ENCODE data around the gene OR1F1. TPM values are rescaled to one million over a fixed set of nuclear protein-coding genes. Genes with fewer than 3 reads are reported as not detected.

The OR1F1 gene
- total and polyA plus RNA-seq, 2 of the 8 experiments (the other 6 are each of a cell fraction or from before 2014, with no cell fraction given) = 0.52 to 1.2 TPM

DNA sequence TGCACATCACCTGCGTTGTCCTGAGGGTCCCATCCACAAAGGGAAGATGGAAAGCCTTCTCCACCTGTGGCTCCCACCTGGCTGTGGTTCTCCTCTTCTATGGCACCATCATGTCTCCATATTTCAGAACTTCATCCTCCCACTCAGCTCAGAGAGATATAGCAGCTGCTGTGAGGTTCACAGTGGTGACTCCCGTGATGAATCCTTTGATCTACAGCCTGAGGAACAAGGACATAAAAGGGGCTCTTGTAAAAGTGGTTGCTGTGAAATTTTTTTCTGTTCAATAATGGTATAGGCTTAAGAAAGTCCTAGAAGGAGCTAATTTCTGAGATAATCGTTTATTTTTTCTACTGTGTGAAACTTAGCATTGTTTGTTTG, 28.2 kb downstream of the OR1F1 start (continued):
- TF ChIP-seq, protein P1, sequence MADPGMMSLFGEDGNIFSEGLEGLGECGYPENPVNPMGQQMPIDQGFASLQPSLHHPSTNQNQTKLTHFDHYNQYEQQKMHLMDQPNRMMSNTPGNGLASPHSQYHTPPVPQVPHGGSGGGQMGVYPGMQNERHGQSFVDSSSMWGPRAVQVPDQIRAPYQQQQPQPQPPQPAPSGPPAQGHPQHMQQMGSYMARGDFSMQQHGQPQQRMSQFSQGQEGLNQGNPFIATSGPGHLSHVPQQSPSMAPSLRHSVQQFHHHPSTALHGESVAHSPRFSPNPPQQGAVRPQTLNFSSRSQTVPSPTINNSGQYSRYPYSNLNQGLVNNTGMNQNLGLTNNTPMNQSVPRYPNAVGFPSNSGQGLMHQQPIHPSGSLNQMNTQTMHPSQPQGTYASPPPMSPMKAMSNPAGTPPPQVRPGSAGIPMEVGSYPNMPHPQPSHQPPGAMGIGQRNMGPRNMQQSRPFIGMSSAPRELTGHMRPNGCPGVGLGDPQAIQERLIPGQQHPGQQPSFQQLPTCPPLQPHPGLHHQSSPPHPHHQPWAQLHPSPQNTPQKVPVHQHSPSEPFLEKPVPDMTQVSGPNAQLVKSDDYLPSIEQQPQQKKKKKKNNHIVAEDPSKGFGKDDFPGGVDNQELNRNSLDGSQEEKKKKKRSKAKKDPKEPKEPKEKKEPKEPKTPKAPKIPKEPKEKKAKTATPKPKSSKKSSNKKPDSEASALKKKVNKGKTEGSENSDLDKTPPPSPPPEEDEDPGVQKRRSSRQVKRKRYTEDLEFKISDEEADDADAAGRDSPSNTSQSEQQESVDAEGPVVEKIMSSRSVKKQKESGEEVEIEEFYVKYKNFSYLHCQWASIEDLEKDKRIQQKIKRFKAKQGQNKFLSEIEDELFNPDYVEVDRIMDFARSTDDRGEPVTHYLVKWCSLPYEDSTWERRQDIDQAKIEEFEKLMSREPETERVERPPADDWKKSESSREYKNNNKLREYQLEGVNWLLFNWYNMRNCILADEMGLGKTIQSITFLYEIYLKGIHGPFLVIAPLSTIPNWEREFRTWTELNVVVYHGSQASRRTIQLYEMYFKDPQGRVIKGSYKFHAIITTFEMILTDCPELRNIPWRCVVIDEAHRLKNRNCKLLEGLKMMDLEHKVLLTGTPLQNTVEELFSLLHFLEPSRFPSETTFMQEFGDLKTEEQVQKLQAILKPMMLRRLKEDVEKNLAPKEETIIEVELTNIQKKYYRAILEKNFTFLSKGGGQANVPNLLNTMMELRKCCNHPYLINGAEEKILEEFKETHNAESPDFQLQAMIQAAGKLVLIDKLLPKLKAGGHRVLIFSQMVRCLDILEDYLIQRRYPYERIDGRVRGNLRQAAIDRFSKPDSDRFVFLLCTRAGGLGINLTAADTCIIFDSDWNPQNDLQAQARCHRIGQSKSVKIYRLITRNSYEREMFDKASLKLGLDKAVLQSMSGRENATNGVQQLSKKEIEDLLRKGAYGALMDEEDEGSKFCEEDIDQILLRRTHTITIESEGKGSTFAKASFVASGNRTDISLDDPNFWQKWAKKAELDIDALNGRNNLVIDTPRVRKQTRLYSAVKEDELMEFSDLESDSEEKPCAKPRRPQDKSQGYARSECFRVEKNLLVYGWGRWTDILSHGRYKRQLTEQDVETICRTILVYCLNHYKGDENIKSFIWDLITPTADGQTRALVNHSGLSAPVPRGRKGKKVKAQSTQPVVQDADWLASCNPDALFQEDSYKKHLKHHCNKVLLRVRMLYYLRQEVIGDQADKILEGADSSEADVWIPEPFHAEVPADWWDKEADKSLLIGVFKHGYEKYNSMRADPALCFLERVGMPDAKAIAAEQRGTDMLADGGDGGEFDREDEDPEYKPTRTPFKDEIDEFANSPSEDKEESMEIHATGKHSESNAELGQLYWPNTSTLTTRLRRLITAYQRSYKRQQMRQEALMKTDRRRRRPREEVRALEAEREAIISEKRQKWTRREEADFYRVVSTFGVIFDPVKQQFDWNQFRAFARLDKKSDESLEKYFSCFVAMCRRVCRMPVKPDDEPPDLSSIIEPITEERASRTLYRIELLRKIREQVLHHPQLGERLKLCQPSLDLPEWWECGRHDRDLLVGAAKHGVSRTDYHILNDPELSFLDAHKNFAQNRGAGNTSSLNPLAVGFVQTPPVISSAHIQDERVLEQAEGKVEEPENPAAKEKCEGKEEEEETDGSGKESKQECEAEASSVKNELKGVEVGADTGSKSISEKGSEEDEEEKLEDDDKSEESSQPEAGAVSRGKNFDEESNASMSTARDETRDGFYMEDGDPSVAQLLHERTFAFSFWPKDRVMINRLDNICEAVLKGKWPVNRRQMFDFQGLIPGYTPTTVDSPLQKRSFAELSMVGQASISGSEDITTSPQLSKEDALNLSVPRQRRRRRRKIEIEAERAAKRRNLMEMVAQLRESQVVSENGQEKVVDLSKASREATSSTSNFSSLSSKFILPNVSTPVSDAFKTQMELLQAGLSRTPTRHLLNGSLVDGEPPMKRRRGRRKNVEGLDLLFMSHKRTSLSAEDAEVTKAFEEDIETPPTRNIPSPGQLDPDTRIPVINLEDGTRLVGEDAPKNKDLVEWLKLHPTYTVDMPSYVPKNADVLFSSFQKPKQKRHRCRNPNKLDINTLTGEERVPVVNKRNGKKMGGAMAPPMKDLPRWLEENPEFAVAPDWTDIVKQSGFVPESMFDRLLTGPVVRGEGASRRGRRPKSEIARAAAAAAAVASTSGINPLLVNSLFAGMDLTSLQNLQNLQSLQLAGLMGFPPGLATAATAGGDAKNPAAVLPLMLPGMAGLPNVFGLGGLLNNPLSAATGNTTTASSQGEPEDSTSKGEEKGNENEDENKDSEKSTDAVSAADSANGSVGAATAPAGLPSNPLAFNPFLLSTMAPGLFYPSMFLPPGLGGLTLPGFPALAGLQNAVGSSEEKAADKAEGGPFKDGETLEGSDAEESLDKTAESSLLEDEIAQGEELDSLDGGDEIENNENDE (IDR thresholded peaks at IDR 0.05; ENCODE audit: insufficient replicate concordance, low read length) = no peak
- TF ChIP-seq GTF2F1 (IDR thresholded peaks at IDR 0.05; ENCODE audit: borderline replicate concordance, low read depth, low read length) (no peak), ASH2L (IDR thresholded peaks at IDR 0.05; ENCODE audit: low read length) (no peak), TEAD4 (IDR thresholded peaks at IDR 0.05; ENCODE audit: low read depth, low read length) (no peak), EGR1 (IDR thresholded peaks at IDR 0.05; ENCODE audit: borderline replicate concordance, low read depth, low read length) (no peak), POLR2AphosphoS5 (IDR thresholded peaks at IDR 0.05; ENCODE audit: low read depth, low read length) (no peak), SP1 (IDR thresholded peaks at IDR 0.05; ENCODE audit: low read depth, low read length) (no peak), KDM5A (IDR thresholded peaks at IDR 0.05; ENCODE audit: low read length) (no peak)
- TF ChIP-seq, protein P2, sequence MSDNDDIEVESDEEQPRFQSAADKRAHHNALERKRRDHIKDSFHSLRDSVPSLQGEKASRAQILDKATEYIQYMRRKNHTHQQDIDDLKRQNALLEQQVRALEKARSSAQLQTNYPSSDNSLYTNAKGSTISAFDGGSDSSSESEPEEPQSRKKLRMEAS (IDR thresholded peaks at IDR 0.05) = no peak
